Mononuclear cell (primary cell): ENCODE data around the gene SNX22. TPM values are rescaled to one million over a fixed set of nuclear protein-coding genes. Genes with fewer than 3 reads are reported as not detected.

ENCODE experiments used
- H3K27me3 ChIP-seq: 2 replicates; pipeline ENCODE4 v1.6.0; 2011; ENCODE audit warnings: low read length, control low read depth; ENCODE audit not compliant: insufficient read depth
- H3K4me1 ChIP-seq: 2 replicates; pipeline ENCODE4 v1.5.1; 2011; ENCODE audit warnings: mild to moderate bottlenecking, low read length, control low read depth; ENCODE audit not compliant: insufficient read depth
- H3K4me3 ChIP-seq: 2 replicates; pipeline ENCODE4 v1.5.1; 2011; ENCODE audit warnings: mild to moderate bottlenecking, low read length, moderate library complexity
- H3K9me3 ChIP-seq: 2 replicates; pipeline ENCODE4 v1.5.1; 2011; ENCODE audit warnings: low read depth, mild to moderate bottlenecking, control low read depth, low read length
- total RNA-seq: library from RNA; depleted of rRNA; stranded (reverse); fragments of >200 nt; gene quantifications from one replicate; pipeline ENCODE4 v1.2.3, GENCODE V29; 2012

The SNX22 gene
- total RNA-seq, 1 donor: 4.5 TPM

GRCh38 chr15:64146041-64146440 is 5.5 kb upstream of the SNX22 start:
- Histone ChIP-seq H3K27me3 (no peaks in the 10 kb centered on the region), H3K4me3 (no peak overlapping the region), H3K9me3 (no peaks in the 10 kb centered on the region), H3K4me1 (peaks cover 18% of the 10 kb centered on the region)

- Histone ChIP-seq H3K9me3 (no peaks in the 10 kb centered on the region), H3K4me1 (peaks cover 21% of the 10 kb centered on the region), H3K27me3 (no peaks in the 10 kb centered on the region), H3K4me3 (no peak overlapping the region)
Observed at GRCh38 chr15:64146520-64146884, 5.0 kb upstream of the SNX22 start.

GRCh38 chr15:64146885-64147681 is 4.4 kb upstream of the SNX22 start:
- H3K27me3 ChIP-seq: peaks cover 5% of the 10 kb centered on the region
- H3K4me1 ChIP-seq: peaks cover 27% of the 10 kb centered on the region
- no peak overlapping the region for H3K4me3 ChIP-seq
- no peaks in the 10 kb centered on the region for H3K9me3 ChIP-seq

- peaks cover 16% of the 10 kb centered on the region for H3K27me3 ChIP-seq
- no peak overlapping the region for H3K4me3 ChIP-seq
- peaks cover 37% of the 10 kb centered on the region for H3K4me1 ChIP-seq
- H3K9me3 ChIP-seq: no peaks in the 10 kb centered on the region
Observed at GRCh38 chr15:64148168-64148567, 3.4 kb upstream of the SNX22 start.

- Histone ChIP-seq H3K4me3 (no peak overlapping the region), H3K4me1 (peaks cover 41% of the 10 kb centered on the region), H3K27me3 (peaks cover 18% of the 10 kb centered on the region), H3K9me3 (no peaks in the 10 kb centered on the region)
Observed at GRCh38 chr15:64148581-64148980, 3.0 kb upstream of the SNX22 start.

- no peak overlapping the region for H3K4me3 ChIP-seq
- H3K27me3 ChIP-seq: peaks cover 18% of the 10 kb centered on the region
- H3K9me3 ChIP-seq: no peaks in the 10 kb centered on the region
- H3K4me1 ChIP-seq: peaks cover 50% of the 10 kb centered on the region
Observed at GRCh38 chr15:64149424-64149823, 2.1 kb upstream of the SNX22 start.

GRCh38 chr15:64149893-64150578 is 1.5 kb upstream of the SNX22 start:
- H3K4me1 ChIP-seq: peaks cover 52% of the 10 kb centered on the region
- H3K4me3 ChIP-seq: no peak overlapping the region
- peaks cover 18% of the 10 kb centered on the region for H3K27me3 ChIP-seq
- no peaks in the 10 kb centered on the region for H3K9me3 ChIP-seq

GRCh38 chr15:64152507-64153387 is 1.2 kb downstream of the SNX22 start:
- H3K4me3 ChIP-seq: peak overlapping the region; percentile 41
- peaks cover 53% of the 10 kb centered on the region for H3K4me1 ChIP-seq
- H3K9me3 ChIP-seq: no peaks in the 10 kb centered on the region
- peaks cover 18% of the 10 kb centered on the region for H3K27me3 ChIP-seq

GRCh38 chr15:64153480-64154367 is 2.2 kb downstream of the SNX22 start:
- peaks cover 18% of the 10 kb centered on the region for H3K27me3 ChIP-seq
- peak overlapping the region; percentile 41 for H3K4me3 ChIP-seq
- H3K9me3 ChIP-seq: no peaks in the 10 kb centered on the region
- peaks cover 61% of the 10 kb centered on the region for H3K4me1 ChIP-seq

- Histone ChIP-seq H3K4me1 (peaks cover 65% of the 10 kb centered on the region), H3K27me3 (peaks cover 18% of the 10 kb centered on the region), H3K9me3 (no peaks in the 10 kb centered on the region), H3K4me3 (no peak overlapping the region)
Observed at GRCh38 chr15:64155802-64156651, 4.5 kb downstream of the SNX22 start.

GRCh38 chr15:64156652-64157331 is 5.3 kb downstream of the SNX22 start:
- Histone ChIP-seq H3K9me3 (no peaks in the 10 kb centered on the region), H3K27me3 (peaks cover 16% of the 10 kb centered on the region), H3K4me1 (peaks cover 67% of the 10 kb centered on the region), H3K4me3 (no peak overlapping the region)

GRCh38 chr15:64157599-64158125 is 6.1 kb downstream of the SNX22 start:
- H3K4me3 ChIP-seq: no peak overlapping the region
- peaks cover 7% of the 10 kb centered on the region for H3K27me3 ChIP-seq
- H3K9me3 ChIP-seq: no peaks in the 10 kb centered on the region
- H3K4me1 ChIP-seq: peaks cover 64% of the 10 kb centered on the region
